Pancreas (tissue), 10 donors: ENCODE data around the gene EIF2B2. TPM values are rescaled to one million over a fixed set of nuclear protein-coding genes. Genes with fewer than 3 reads are reported as not detected.

Experiments
- ATAC-seq, 4 donors: fragments of 200-7000 bp; cut with Tn5 transposase; one replicate each; pipeline versions ENCODE4 v1.8.0 to v1.9.1; 2020; ENCODE audit warnings: mild to moderate bottlenecking in 4 of 4, moderate library complexity in 4 of 4
- DNase-seq, 6 donors: peaks; one replicate each; pipeline ENCODE4 v3.0.0-alpha.2; 2020
- FAIRE-seq: peaks from 2 replicates; lab custom pipeline; 2012; peaks lifted over from hg19 to GRCh38; lab: Jason Lieb, UNC
- H3K27ac ChIP-seq, 4 donors: fragments of 200-600 bp; sonication (generic); 1 replicate in 3 of 4; 2 replicates in 1 of 4; pipeline versions ENCODE4 v1.5.0 to v1.8.0; 2020
- H3K27me3 ChIP-seq, 4 donors: fragments of 200-600 bp; one replicate each; pipeline ENCODE4 v1.8.0; 2021
- H3K36me3 ChIP-seq, 3 donors: fragments of 200-600 bp; sonication (generic) in 1 of 3; one replicate each; pipeline versions ENCODE4 v1.5.0 to v1.8.0; 2020 to 2021
- H3K4me1 ChIP-seq, 3 donors: fragments of 200-600 bp; one replicate each; pipeline ENCODE4 v1.8.0; 2021
- H3K4me3 ChIP-seq, 4 donors: fragments of 200-600 bp; sonication (generic) in 2 of 4; one replicate each; pipeline versions ENCODE4 v1.5.0 to v1.8.0; 2020 to 2021
- H3K9me3 ChIP-seq, 4 donors: fragments of 200-600 bp; one replicate each; pipeline ENCODE4 v1.8.0; 2021
- CTCF ChIP-seq, 4 donors: fragments of 200-600 bp; sonication (generic) in 3 of 4; IDR thresholded peaks; one replicate each; pipeline versions ENCODE4 v1.5.0 to v1.8.0; 2021; ENCODE audit warnings: antibody characterized with exemption in 4 of 4
- WGBS, 2 donors: extraction: QIAGEN DNeasy Blood & Tissue Kit; methylation state at CpG; one replicate each; pipeline ENCODE4 v1.1.7; 2013; 5-methylcytosine and 5-hydroxymethylcytosine counted together
- intact Hi-C, 3 donors: fragments of 100-400 bp; cut with DNase I; formaldehyde crosslinking; loops; one replicate each; pipeline versions ENCODE4 v1.11.1 to v1.14.2; 2022
- polyA plus RNA-seq, 2 donors: library from polyadenylated mRNA; stranded (reverse); fragments of 200-250 nt; gene quantifications; one replicate each; pipeline ENCODE4 v1.2.3, GENCODE V29; 2013
- total RNA-seq, 6 donors: library from RNA; stranded (reverse); fragmentation: NEBNext Ultra II Directional in 4 of 6; extraction: Animal tissue kit (Norgen Biotek cat#: 25700) in 4 of 6; gene quantifications; one replicate each; pipeline versions ENCODE4 v1.2.1 to v1.2.4, GENCODE V29; 2021 to 2023
- donor health status: healthy with polysubstance abuse.
- donor health status: DM: no; HTN: no; CAD: no; lungs with moderate emphysema.
- donor health status: DM: no; HTN: no; CAD: no.
- donor health status: control.
- donor health status: control.
- donor health status: Bipolar disorder and iron deficiency.
- donor health status: DM: yes; HTN: yes; CAD: no.
- donor health status: DM: no; HTN: no; CAD: no.
- donor health status: DM: no; HTN: no; CAD: no.
- donor health status: DM: yes; HTN: yes; CAD: no.

Gene EIF2B2
- total and polyA plus RNA-seq, 8 donors, result 11.2 to 22.1 (median 16.6) TPM

- peak overlapping the region in 3 of 4 donors; percentile 9 to 70 (median 67) for H3K27ac ChIP-seq
- H3K27me3 ChIP-seq, result no peaks in the 10 kb centered on the region
- no peaks in the 10 kb centered on the region for H3K9me3 ChIP-seq
- WGBS, 2 donors, result 10 to 14% methylated on average over 3 of the region's 3 CpGs
- no peak overlapping the region for H3K4me3 ChIP-seq
- ATAC-seq, result peak; percentile 89 to 98 (median 96)
- peak; percentile 45 for FAIRE-seq
- H3K4me1 ChIP-seq, result peaks cover 8 to 16% (median 8%) of the 10 kb centered on the region in 3 donors
- peaks cover 0 to 43% (median 9%) of the 10 kb centered on the region in 3 donors for H3K36me3 ChIP-seq
- peak in 4 of 6 donors; percentile 42 to 56 (median 46) for DNase-seq
- intact Hi-C loops, result no loop called here
- TF ChIP-seq CTCF (IDR thresholded peaks at IDR 0.05), result no peak
These were observed 16.0 kb downstream of the EIF2B2 start for GRCh38 chr14:75018694-75019093.

- WGBS, 2 donors, result 79 to 84% methylated on average over 8 of the region's 8 CpGs
- H3K9me3 ChIP-seq, result no peaks in the 10 kb centered on the region
- intact Hi-C loops, result no loop called here
- H3K4me1 ChIP-seq, result peaks cover 8 to 16% (median 8%) of the 10 kb centered on the region in 3 donors
- FAIRE-seq, result no peak
- no peaks in the 10 kb centered on the region for H3K27me3 ChIP-seq
- no peak overlapping the region for H3K27ac ChIP-seq
- no peak for TF ChIP-seq CTCF (IDR thresholded peaks at IDR 0.05)
- H3K4me3 ChIP-seq, result no peak overlapping the region
- DNase-seq, result no peak
- H3K36me3 ChIP-seq, result peaks cover 0 to 18% (median 3%) of the 10 kb centered on the region in 3 donors
- peak in 1 of 4 donors; percentile 42 for ATAC-seq
These were observed 19.9 kb downstream of the EIF2B2 start for GRCh38 chr14:75022655-75023054.

GRCh38 chr14:75023108-75023507 is 20.4 kb downstream of the EIF2B2 start:
- intact Hi-C loops, result no loop called here
- Histone ChIP-seq H3K4me1 (peaks cover 4 to 14% (median 8%) of the 10 kb centered on the region in 3 donors), H3K9me3 (no peaks in the 10 kb centered on the region), H3K27me3 (no peaks in the 10 kb centered on the region), H3K27ac (no peak overlapping the region), H3K4me3 (no peak overlapping the region), H3K36me3 (peaks cover 0 to 16% (median 3%) of the 10 kb centered on the region in 3 donors)
- FAIRE-seq (no peak), DNase-seq (no peak), ATAC-seq (no peak)
- no peak for TF ChIP-seq CTCF (IDR thresholded peaks at IDR 0.05)
- 86 to 92% methylated on average over 1 of the region's 1 CpG for WGBS, 2 donors

- no peak for FAIRE-seq
- no peaks in the 10 kb centered on the region for H3K9me3 ChIP-seq
- H3K4me3 ChIP-seq, result no peak overlapping the region
- intact Hi-C loops, result no loop called here
- WGBS, 2 donors, result 75 to 77% methylated on average over 4 of the region's 4 CpGs
- no peaks in the 10 kb centered on the region for H3K27me3 ChIP-seq
- ATAC-seq, result no peak
- TF ChIP-seq CTCF (IDR thresholded peaks at IDR 0.05), result no peak
- H3K27ac ChIP-seq, result no peak overlapping the region
- H3K4me1 ChIP-seq, result no peaks in the 10 kb centered on the region
- peaks cover 0 to 12% (median 3%) of the 10 kb centered on the region in 3 donors for H3K36me3 ChIP-seq
- no peak for DNase-seq
These were observed 22.4 kb downstream of the EIF2B2 start for GRCh38 chr14:75025082-75025481.

- intact Hi-C loops, result no loop called here
- Histone ChIP-seq H3K4me1 (no peaks in the 10 kb centered on the region), H3K27ac (no peak overlapping the region), H3K9me3 (no peaks in the 10 kb centered on the region), H3K4me3 (no peak overlapping the region), H3K36me3 (peaks cover 0 to 12% (median 0%) of the 10 kb centered on the region in 3 donors), H3K27me3 (no peaks in the 10 kb centered on the region)
- FAIRE-seq (no peak), ATAC-seq (no peak), DNase-seq (no peak)
- TF ChIP-seq CTCF (IDR thresholded peaks at IDR 0.05), result no peak
- WGBS, 2 donors, result 90 to 95% methylated on average over 2 of the region's 2 CpGs
These were observed 23.2 kb downstream of the EIF2B2 start for GRCh38 chr14:75025876-75026275.
